ENCODE data around the gene FAM222A. TPM values are rescaled to one million over a fixed set of nuclear protein-coding genes. Genes with fewer than 3 reads are reported as not detected.

The FAM222A gene
- total RNA-seq, 3 donors from 2014 or later (not counting 1 experiment from before 2014, with no cell fraction given) = 3.1 to 6.6 (median 4.0) TPM

DNA sequence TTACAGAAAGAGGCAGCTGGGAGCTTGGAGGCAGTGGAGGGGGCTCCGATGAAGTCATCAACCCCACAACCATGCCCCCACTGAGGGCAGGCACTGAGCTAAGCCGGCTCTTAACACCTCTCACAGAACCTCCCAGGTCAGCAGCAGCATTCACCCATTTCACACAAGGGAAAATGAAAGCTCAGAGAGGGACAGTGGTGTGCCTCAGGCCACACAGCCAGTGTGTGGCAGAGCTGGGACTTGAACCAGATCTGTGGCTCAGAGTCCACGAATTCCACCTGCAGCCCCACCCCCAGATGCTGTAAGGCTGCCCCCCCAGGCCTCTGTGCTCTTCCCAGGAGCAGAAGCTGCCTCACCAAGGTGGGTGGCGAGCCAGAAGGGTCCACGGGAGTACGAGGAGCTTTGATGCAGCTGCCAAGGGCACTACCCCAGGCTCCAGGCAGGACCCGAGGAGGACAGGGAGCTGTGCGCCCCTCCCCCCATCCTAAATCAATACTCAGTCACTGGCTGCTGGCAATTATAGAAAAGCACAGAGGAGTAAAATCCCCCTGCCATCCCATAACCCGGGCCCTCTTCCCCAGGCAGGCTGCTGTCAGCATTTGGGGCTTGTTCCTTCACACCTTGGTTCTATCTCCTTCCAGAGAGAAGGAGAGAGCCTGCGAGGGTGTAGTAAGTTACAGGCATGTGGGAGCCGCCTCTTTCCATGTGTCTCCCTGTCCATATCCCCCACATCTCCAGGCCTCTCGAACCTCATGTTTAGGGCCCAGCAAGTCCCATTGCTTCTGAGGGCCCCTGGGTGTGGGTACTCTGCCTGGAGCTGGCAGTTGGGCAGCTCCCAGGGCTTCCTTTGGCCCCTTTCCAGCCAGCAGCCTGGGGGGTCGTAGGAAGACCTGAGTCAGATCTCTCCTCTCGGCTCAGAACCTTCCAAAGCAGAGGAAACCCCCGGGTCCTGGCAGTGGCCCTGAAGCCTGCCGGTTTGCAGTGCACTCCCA lies 47.6 kb downstream of the FAM222A start:
- ATAC-seq = no peak
- TF ChIP-seq, protein P1, sequence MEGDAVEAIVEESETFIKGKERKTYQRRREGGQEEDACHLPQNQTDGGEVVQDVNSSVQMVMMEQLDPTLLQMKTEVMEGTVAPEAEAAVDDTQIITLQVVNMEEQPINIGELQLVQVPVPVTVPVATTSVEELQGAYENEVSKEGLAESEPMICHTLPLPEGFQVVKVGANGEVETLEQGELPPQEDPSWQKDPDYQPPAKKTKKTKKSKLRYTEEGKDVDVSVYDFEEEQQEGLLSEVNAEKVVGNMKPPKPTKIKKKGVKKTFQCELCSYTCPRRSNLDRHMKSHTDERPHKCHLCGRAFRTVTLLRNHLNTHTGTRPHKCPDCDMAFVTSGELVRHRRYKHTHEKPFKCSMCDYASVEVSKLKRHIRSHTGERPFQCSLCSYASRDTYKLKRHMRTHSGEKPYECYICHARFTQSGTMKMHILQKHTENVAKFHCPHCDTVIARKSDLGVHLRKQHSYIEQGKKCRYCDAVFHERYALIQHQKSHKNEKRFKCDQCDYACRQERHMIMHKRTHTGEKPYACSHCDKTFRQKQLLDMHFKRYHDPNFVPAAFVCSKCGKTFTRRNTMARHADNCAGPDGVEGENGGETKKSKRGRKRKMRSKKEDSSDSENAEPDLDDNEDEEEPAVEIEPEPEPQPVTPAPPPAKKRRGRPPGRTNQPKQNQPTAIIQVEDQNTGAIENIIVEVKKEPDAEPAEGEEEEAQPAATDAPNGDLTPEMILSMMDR (IDR thresholded peaks at IDR 0.05) = no peak
- no peaks in the 10 kb centered on the region for H3K27me3 ChIP-seq (ENCODE audit: control insufficient read depth, insufficient read depth, low read length)
- H3K36me3 Mint-ChIP-seq = peaks cover 12% of the 10 kb centered on the region
- no peak overlapping the region for H3K27ac ChIP-seq (ENCODE audit: low read length)
- no peak overlapping the region for H3K4me3 ChIP-seq (ENCODE audit: low read length)
- 86% methylated on average over 14 of the region's 16 CpGs for WGBS (ENCODE audit: insufficient coverage)
- H3K9me3 Mint-ChIP-seq = peaks cover 2 to 6% of the 10 kb centered on the region in 2 donors
- H3K9me3 ChIP-seq (ENCODE audit: control insufficient read depth, insufficient read depth, low read length) = peaks cover 7% of the 10 kb centered on the region
- intact Hi-C loops (cut with micrococcal nuclease) = no loop called here
- no peaks in the 10 kb centered on the region for H3K4me1 ChIP-seq (ENCODE audit: control insufficient read depth, insufficient read depth, low read length)
- no peak overlapping the region for H3K4me3 Mint-ChIP-seq
- peak in 1 of 2 donors; percentile 11 for DNase-seq
- no peaks in the 10 kb centered on the region for H3K36me3 ChIP-seq (ENCODE audit: control insufficient read depth, insufficient read depth, low read length)
- H3K27ac Mint-ChIP-seq = peak overlapping the region in 1 of 2 donors; percentile 52
- no peaks in the 10 kb centered on the region for H3K27me3 Mint-ChIP-seq (ENCODE audit: low read depth in 2 of 2)
- peaks cover 0 to 14% of the 10 kb centered on the region in 2 donors for H3K4me1 Mint-ChIP-seq

DNA sequence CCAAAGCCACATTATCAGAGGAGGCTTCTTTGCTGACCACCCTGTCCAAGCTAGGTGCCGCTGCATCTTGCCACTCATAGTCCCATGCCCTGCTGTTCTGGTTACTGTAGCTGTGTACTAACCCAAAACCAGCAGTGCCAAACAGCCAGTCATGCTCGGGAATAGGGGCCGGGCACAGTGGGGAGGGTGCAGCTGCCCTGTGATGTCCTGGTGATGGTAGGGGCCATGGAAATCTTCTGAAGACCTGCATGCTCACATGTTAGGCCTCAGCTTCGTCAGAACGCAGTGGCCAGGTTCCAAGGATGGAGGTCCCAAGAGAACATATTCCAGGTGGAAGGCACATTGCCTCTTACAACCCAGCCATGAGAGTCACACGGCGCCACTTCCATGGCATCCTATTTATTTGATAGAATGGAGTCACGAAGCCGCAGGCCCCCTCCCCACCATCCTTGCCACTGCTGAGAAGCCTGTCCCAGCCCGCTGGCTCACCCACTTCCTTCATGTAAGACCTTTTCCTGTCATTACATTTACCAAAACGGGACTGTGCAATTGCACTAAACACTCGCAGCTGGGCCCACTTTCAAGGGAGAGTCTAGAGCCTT lies 48.5 kb downstream of the FAM222A start:
- H3K4me3 Mint-ChIP-seq = no peak overlapping the region
- Histone ChIP-seq H3K4me3 (ENCODE audit: low read length) (no peak overlapping the region), H3K9me3 (ENCODE audit: control insufficient read depth, insufficient read depth, low read length) (peaks cover 7% of the 10 kb centered on the region), H3K36me3 (ENCODE audit: control insufficient read depth, insufficient read depth, low read length) (no peaks in the 10 kb centered on the region), H3K4me1 (ENCODE audit: control insufficient read depth, insufficient read depth, low read length) (no peaks in the 10 kb centered on the region), H3K27me3 (ENCODE audit: control insufficient read depth, insufficient read depth, low read length) (no peaks in the 10 kb centered on the region), H3K27ac (ENCODE audit: low read length) (no peak overlapping the region)
- H3K27ac Mint-ChIP-seq = no peak overlapping the region
- DNase-seq (peak in 1 of 2 donors; percentile 7), ATAC-seq (no peak)
- TF ChIP-seq, protein P1 (IDR thresholded peaks at IDR 0.05) = no peak
- H3K36me3 Mint-ChIP-seq = peaks cover 3% of the 10 kb centered on the region
- peaks cover 0 to 14% of the 10 kb centered on the region in 2 donors for H3K4me1 Mint-ChIP-seq
- H3K9me3 Mint-ChIP-seq = no peaks in the 10 kb centered on the region
- 88% methylated on average over 11 of the region's 12 CpGs for WGBS (ENCODE audit: insufficient coverage)
- no peaks in the 10 kb centered on the region for H3K27me3 Mint-ChIP-seq (ENCODE audit: low read depth in 2 of 2)
- intact Hi-C loops (cut with micrococcal nuclease) = no loop called here

DNA sequence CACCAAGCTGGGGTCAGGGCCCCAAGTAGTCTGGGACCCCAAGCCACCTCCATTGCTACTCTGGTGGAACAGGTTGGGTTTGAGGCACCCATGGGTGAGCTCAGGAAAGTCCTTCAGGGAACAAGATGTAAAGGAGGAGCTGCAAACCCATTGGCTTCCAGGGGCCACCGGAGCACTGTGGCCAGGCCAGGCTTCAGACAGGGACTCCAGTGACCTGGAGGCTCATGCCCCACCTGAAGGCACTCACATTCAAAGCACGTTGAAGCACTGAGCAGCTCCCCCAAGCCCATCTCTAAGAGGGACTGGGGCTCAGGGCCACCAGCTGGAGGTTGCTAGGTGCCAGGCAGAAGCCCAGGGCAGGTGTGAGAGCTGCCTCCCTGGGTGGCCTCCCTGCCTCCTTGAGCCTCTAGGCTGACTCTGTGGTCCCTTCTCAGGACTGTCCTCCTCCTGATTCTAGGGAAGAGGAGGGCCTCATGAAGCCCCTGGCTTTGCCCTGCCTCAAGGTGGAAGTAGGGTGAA lies 49.1 kb downstream of the FAM222A start:
- DNase-seq = peak in 1 of 2 donors; percentile 13
- TF ChIP-seq, protein P1 (IDR thresholded peaks at IDR 0.05) = no peak
- H3K4me3 ChIP-seq (ENCODE audit: low read length) = no peak overlapping the region
- peaks cover 7% of the 10 kb centered on the region for H3K9me3 ChIP-seq (ENCODE audit: control insufficient read depth, insufficient read depth, low read length)
- no peak for ATAC-seq
- Mint-ChIP-seq H3K4me1 (peaks cover 0 to 14% of the 10 kb centered on the region in 2 donors), H3K4me3 (no peak overlapping the region), H3K9me3 (no peaks in the 10 kb centered on the region), H3K27ac (no peak overlapping the region), H3K36me3 (no peaks in the 10 kb centered on the region), H3K27me3 (ENCODE audit: low read depth in 2 of 2) (no peaks in the 10 kb centered on the region)
- H3K4me1 ChIP-seq (ENCODE audit: control insufficient read depth, insufficient read depth, low read length) = no peaks in the 10 kb centered on the region
- WGBS (ENCODE audit: insufficient coverage) = 96% methylated on average over 2 of the region's 2 CpGs
- intact Hi-C loops (cut with micrococcal nuclease) = no loop called here
- no peak overlapping the region for H3K27ac ChIP-seq (ENCODE audit: low read length)
- H3K36me3 ChIP-seq (ENCODE audit: control insufficient read depth, insufficient read depth, low read length) = no peaks in the 10 kb centered on the region
- no peaks in the 10 kb centered on the region for H3K27me3 ChIP-seq (ENCODE audit: control insufficient read depth, insufficient read depth, low read length)

All from natural killer cell (primary cell).